HepG2 (cell line): Measurements from ENCODE around the gene PRR30. TPM values are rescaled to one million over a fixed set of nuclear protein-coding genes. Genes with fewer than 3 reads are reported as not detected.

Experiments
- ATAD3A ChIP-seq: sonication (generic); formaldehyde crosslinking; IDR thresholded peaks from 2 replicates; pipeline ENCODE4 v1.4.0; 2020; ENCODE audit warnings: missing genetic modification reagents
- DR1 ChIP-seq: sonication (generic); formaldehyde crosslinking; IDR thresholded peaks from 2 replicates; pipeline ENCODE4 v1.8.0; 2021; ENCODE audit warnings: mild to moderate bottlenecking, missing genetic modification reagents, inconsistent platforms
- GPN1 ChIP-seq: sonication (generic); formaldehyde crosslinking; IDR thresholded peaks from 2 replicates; pipeline ENCODE4 v1.5.1; 2020; ENCODE audit warnings: missing genetic modification reagents, borderline replicate concordance
- HDAC6 ChIP-seq: fragments of 200-600 bp; sonication (generic); IDR thresholded peaks from 2 replicates; pipeline ENCODE4 v1.7.0; 2017; ENCODE audit warnings: mild to moderate bottlenecking, antibody characterized with exemption, low read length, low read depth
- ISX ChIP-seq: sonication (generic); formaldehyde crosslinking; conservative IDR thresholded peaks from 2 replicates; pipeline ENCODE4 v1.5.0; 2020; ENCODE audit warnings: missing genetic modification reagents
- MTF2 ChIP-seq: sonication (generic); formaldehyde crosslinking; IDR thresholded peaks from 2 replicates; pipeline ENCODE4 v1.5.0; 2020; ENCODE audit warnings: missing genetic modification reagents, borderline replicate concordance
- RARA ChIP-seq: IDR thresholded peaks from 2 replicates; pipeline ENCODE4 v1.6.1; 2016; ENCODE audit warnings: missing genetic modification reagents, missing compliant biosample characterization
- RFXAP ChIP-seq: sonication (generic); formaldehyde crosslinking; IDR thresholded peaks from 2 replicates; pipeline ENCODE4 v1.4.0; 2020; ENCODE audit warnings: missing genetic modification reagents, borderline replicate concordance
- RORA ChIP-seq: sonication (generic); formaldehyde crosslinking; IDR thresholded peaks from 2 replicates; pipeline ENCODE4 v1.5.0; 2020; ENCODE audit warnings: mild to moderate bottlenecking, missing genetic modification reagents, moderate library complexity
- ZKSCAN1 ChIP-seq: fragments of 150-350 bp; IDR thresholded peaks from 2 replicates; pipeline ENCODE4 v1.6.1; 2014; ENCODE audit warnings: low read length
- ZKSCAN8 ChIP-seq: IDR thresholded peaks from 2 replicates; pipeline ENCODE4 v1.6.1; 2016; ENCODE audit warnings: borderline replicate concordance, missing genetic modification reagents, missing compliant biosample characterization
- ZNF382 ChIP-seq: sonication (generic); formaldehyde crosslinking; IDR thresholded peaks from 2 replicates; pipeline ENCODE4 v1.5.0; 2020; ENCODE audit warnings: missing genetic modification reagents, mild to moderate bottlenecking, borderline replicate concordance
- ZZZ3 ChIP-seq: sonication (generic); formaldehyde crosslinking; IDR thresholded peaks from 2 replicates; pipeline ENCODE4 v1.4.0; 2020; ENCODE audit warnings: missing genetic modification reagents, mild to moderate bottlenecking, borderline replicate concordance
- polyA plus RNA-seq, 8 experiments: library from polyadenylated mRNA; depleted of rRNA in 3 of 8; stranded (reverse) in 7 of 8; unstranded in 1 of 8; fragments of >200 nt; fragmentation: Illumina TruSeq in 4 of 8; extraction: Trizol in 4 of 8; gene quantifications; 2 replicates each; pipeline versions ENCODE4 v1.2.1 to v1.2.3, GENCODE V29; 2011 to 2016; ENCODE audit warnings: low read depth in 4 of 8, missing spikeins in 1 of 8, mixed read lengths in 1 of 8; ENCODE audit not compliant: insufficient read depth in 1 of 8
- total RNA-seq, 5 experiments: library from RNA; depleted of rRNA; stranded (reverse); fragments of >200 nt; fragmentation: Illumina TruSeq; extraction: Trizol; gene quantifications; 2 replicates each; pipeline ENCODE4 v1.2.3, GENCODE V29; 2016; ENCODE audit warnings: low read depth in 1 of 5
- TF ChIP-seq, protein P1 (sequence below): sonication (generic); formaldehyde crosslinking; IDR thresholded peaks from 2 replicates; pipeline ENCODE4 v1.5.1; 2020; ENCODE audit warnings: mild to moderate bottlenecking, missing genetic modification reagents, borderline replicate concordance
- TF ChIP-seq, protein P2 (sequence below), 2 experiments: sonication (generic) in 1 of 2; formaldehyde crosslinking in 1 of 2; IDR thresholded peaks; 2 replicates each; pipeline versions ENCODE4 v1.4.0 to v1.6.1; 2016 to 2020; ENCODE audit warnings: borderline replicate concordance in 1 of 2, low read depth in 1 of 2, mild to moderate bottlenecking in 1 of 2, missing genetic modification reagents in 1 of 2
- TF ChIP-seq, protein P3 (sequence below): sonication (generic); formaldehyde crosslinking; IDR thresholded peaks from 2 replicates; pipeline ENCODE4 v1.4.0; 2020; ENCODE audit warnings: missing genetic modification reagents, low read depth, mild to moderate bottlenecking, borderline replicate concordance
- TF ChIP-seq, protein P4 (sequence below): IDR thresholded peaks from 2 replicates; pipeline ENCODE4 v1.6.1; 2016; ENCODE audit warnings: mild to moderate bottlenecking, missing biosample characterization, missing genetic modification reagents
- TF ChIP-seq, protein P5 (sequence below): sonication (generic); formaldehyde crosslinking; IDR thresholded peaks from 2 replicates; pipeline ENCODE4 v1.4.0; 2020; ENCODE audit warnings: missing genetic modification reagents, borderline replicate concordance

The PRR30 gene
- total and polyA plus RNA-seq, 2 of the 13 experiments (the other 11 are each of a cell fraction or from before 2014, with no cell fraction given): not detected

DNA sequence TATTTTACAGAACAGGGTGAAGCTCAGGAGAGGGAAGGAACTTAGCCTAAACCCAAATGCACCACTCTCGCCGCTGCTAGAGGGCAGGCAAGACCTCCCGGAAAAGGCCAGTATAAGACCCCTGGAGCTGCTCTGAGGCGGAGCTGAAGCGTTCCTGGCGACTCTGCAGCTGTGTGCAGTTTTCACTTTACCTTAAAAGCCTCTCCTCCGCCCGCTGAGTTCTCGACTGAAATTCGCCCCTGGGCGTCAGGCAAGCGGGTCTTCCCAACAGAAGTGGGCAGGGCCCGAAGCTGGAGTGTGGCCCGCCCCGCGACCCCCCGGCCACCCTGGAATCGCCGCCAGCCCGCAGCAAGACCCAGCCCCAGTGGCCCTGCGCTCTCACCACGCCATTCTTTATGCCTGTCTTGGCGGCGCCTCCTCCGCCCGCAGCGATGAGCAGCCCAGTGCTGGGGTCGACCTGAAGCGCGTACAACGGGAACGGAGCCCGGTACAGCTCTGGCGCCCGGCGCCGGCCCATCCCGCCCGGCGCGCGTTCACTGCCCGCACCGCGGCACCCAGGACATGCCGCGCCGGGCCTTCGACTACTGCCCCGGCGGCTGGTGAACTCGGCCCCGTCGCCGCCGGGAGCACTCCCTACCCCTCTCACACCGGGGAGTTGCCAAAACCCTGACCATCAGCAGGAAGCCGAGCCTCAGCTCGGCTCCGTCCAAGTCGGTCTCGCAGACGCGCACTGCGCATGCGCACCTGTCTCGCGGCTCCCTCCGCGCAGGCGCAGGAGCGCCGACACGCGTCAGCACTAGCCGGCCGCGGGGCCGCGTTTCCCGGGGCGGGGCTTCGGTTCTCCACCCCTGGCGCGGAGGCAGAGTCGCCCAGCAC is 5.1 kb downstream of the PRR30 start, which contains the start of gene PREB (continued):
- TF ChIP-seq, protein P1, sequence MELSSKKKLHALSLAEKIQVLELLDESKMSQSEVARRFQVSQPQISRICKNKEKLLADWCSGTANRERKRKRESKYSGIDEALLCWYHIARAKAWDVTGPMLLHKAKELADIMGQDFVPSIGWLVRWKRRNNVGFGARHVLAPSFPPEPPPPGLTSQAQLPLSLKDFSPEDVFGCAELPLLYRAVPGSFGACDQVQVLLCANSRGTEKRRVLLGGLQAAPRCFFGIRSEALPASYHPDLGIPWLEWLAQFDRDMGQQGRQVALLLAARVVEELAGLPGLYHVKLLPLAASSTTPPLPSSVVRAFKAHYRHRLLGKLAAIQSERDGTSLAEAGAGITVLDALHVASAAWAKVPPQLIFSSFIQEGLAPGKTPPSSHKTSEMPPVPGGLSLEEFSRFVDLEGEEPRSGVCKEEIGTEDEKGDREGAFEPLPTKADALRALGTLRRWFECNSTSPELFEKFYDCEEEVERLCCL (CRISPR knock-in tag): no peak
- TF ChIP-seq HDAC6 (no peak), ATAD3A (CRISPR knock-in tag) (no peak), ZZZ3 (CRISPR knock-in tag) (no peak; the same call in 1 of the 2 replicates), RARA (CRISPR knock-in tag) (no peak), ZNF382 (CRISPR knock-in tag) (no peak), DR1 (no peak), GPN1 (CRISPR knock-in tag) (no peak), ISX (CRISPR knock-in tag) (no peak), RORA (CRISPR knock-in tag) (no peak), RFXAP (CRISPR knock-in tag) (peak; percentile 63; the same call in 1 of the 2 replicates), ZKSCAN8 (CRISPR knock-in tag) (no peak), MTF2 (CRISPR knock-in tag) (no peak; the same call in 1 of the 2 replicates), ZKSCAN1 (no peak)
- TF ChIP-seq, protein P2, sequence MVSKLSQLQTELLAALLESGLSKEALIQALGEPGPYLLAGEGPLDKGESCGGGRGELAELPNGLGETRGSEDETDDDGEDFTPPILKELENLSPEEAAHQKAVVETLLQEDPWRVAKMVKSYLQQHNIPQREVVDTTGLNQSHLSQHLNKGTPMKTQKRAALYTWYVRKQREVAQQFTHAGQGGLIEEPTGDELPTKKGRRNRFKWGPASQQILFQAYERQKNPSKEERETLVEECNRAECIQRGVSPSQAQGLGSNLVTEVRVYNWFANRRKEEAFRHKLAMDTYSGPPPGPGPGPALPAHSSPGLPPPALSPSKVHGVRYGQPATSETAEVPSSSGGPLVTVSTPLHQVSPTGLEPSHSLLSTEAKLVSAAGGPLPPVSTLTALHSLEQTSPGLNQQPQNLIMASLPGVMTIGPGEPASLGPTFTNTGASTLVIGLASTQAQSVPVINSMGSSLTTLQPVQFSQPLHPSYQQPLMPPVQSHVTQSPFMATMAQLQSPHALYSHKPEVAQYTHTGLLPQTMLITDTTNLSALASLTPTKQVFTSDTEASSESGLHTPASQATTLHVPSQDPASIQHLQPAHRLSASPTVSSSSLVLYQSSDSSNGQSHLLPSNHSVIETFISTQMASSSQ (IDR thresholded peaks at IDR 0.05; ENCODE audit: low read depth): no peak
- TF ChIP-seq, protein P2 (CRISPR knock-in tag; IDR thresholded peaks at IDR 0.05; ENCODE audit: borderline replicate concordance): 0 out of 2 replicates have a peak, but pooled peaks have one; percentile 18
- TF ChIP-seq, protein P3, sequence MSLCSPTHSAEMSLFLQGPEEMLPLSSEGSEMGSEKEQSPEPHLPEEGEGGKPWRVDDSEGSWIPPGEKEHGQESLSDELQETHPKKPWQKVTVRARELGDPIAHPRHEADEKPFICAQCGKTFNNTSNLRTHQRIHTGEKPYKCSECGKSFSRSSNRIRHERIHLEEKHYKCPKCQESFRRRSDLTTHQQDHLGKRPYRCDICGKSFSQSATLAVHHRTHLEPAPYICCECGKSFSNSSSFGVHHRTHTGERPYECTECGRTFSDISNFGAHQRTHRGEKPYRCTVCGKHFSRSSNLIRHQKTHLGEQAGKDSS (CRISPR knock-in tag): no peak; the same call in 1 of the 2 replicates
- TF ChIP-seq, protein P4, sequence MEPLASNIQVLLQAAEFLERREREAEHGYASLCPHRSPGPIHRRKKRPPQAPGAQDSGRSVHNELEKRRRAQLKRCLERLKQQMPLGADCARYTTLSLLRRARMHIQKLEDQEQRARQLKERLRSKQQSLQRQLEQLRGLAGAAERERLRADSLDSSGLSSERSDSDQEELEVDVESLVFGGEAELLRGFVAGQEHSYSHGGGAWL (CRISPR knock-in tag): peak; percentile 57; the same call in 1 of the 2 replicates
- TF ChIP-seq, protein P5, sequence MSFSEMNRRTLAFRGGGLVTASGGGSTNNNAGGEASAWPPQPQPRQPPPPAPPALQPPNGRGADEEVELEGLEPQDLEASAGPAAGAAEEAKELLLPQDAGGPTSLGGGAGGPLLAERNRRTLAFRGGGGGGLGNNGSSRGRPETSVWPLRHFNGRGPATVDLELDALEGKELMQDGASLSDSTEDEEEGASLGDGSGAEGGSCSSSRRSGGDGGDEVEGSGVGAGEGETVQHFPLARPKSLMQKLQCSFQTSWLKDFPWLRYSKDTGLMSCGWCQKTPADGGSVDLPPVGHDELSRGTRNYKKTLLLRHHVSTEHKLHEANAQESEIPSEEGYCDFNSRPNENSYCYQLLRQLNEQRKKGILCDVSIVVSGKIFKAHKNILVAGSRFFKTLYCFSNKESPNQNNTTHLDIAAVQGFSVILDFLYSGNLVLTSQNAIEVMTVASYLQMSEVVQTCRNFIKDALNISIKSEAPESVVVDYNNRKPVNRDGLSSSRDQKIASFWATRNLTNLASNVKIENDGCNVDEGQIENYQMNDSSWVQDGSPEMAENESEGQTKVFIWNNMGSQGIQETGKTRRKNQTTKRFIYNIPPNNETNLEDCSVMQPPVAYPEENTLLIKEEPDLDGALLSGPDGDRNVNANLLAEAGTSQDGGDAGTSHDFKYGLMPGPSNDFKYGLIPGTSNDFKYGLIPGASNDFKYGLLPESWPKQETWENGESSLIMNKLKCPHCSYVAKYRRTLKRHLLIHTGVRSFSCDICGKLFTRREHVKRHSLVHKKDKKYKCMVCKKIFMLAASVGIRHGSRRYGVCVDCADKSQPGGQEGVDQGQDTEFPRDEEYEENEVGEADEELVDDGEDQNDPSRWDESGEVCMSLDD (CRISPR knock-in tag): no peak
